DMS114 treated with DMSO at 0.1 percent for 48 hours (cell line): Measurements from ENCODE around the gene P2RY1.

ENCODE experiments used
- DNase-seq: peaks from one replicate; lab custom pipeline; 2025; ENCODE audit not compliant: unreplicated experiment; lab: John Stamatoyannopoulos, UW

Gene P2RY1, protein sequence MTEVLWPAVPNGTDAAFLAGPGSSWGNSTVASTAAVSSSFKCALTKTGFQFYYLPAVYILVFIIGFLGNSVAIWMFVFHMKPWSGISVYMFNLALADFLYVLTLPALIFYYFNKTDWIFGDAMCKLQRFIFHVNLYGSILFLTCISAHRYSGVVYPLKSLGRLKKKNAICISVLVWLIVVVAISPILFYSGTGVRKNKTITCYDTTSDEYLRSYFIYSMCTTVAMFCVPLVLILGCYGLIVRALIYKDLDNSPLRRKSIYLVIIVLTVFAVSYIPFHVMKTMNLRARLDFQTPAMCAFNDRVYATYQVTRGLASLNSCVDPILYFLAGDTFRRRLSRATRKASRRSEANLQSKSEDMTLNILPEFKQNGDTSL

GRCh38 chr3:152834776-152835600, at the start of gene P2RY1:
TSS of gene P2RY1 (plus strand) at chr3:152835131. CDS start at chr3:152835783, 652 bp downstream.
- DNase-seq: no peak

DNA sequence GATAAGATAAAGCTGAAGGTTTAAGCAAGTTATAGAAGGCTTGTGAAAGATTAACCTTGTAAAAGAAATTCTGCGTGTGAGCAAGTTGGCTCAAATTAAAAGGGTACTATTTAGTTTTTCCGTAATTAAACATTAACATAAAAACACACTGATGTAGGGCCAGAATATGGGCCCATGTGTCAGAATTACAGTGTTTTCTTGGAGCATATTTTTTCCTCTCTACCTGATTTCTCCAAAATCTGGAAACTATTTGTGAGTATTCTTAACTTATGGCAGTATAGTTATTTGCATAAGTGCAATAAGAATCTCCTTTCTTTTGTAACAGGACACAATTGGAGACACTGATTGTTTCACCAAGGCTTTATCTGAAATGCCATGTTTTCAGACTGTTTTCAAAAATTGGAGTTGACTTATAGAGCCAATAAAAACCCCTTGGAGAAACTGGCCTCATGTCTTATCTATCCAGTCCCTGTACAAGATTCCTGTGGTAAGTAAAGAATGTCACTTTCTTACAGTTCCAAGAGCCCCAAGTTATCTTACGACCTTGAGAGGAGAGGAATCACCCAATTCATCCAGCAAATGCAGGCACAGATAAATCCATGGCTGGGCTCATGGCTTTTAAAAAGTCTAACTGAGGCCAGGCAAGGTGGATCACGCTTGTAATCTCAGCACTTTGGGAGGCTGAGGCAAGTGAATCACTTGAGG, 47.8 kb upstream of the P2RY1 start:
- DNase-seq: no peak

DNA sequence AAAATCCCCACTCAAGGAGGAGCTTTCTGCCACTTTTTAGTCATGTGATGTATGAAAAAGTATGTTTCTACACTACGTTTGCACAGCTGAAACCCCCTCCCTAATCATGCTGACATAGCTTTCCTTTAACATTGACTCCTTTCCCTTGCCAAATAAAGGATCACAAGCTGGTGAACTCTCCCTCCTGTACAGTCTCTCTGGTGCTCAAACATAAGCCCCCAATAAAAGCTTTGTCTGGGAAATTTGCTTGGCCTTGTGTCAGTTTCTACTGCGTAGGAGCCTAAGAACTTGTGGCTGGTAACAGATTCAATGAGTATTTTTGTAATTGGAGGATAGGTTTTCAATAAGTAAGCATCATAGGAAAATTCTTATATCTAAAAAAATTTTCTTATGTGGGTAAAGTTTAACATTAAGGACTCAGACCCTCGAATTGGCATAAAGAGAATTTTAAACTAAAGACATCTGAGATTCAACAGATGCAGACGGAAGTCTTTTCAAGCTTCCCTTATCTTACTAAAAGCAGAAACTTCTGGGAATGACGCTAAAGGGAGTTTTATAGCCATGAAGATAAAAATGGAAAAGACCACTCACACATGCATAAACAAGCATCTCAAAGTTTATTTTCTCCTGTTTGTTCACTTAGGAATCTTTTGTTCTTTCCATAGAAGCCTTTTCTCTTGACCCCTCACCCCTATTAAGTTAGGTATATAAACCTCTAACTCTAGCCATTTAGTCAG, 44.1 kb upstream of the P2RY1 start:
- no peak for DNase-seq

GRCh38 chr3:152793969-152794368, 41.0 kb upstream of the P2RY1 start:
- no peak for DNase-seq

- DNase-seq: no peak
These were observed 37.0 kb upstream of the P2RY1 start for GRCh38 chr3:152797751-152798432.

GRCh38 chr3:152811974-152812760, 22.8 kb upstream of the P2RY1 start:
- no peak for DNase-seq

GRCh38 chr3:152817400-152817799, 17.5 kb upstream of the P2RY1 start:
- DNase-seq: no peak

DNA sequence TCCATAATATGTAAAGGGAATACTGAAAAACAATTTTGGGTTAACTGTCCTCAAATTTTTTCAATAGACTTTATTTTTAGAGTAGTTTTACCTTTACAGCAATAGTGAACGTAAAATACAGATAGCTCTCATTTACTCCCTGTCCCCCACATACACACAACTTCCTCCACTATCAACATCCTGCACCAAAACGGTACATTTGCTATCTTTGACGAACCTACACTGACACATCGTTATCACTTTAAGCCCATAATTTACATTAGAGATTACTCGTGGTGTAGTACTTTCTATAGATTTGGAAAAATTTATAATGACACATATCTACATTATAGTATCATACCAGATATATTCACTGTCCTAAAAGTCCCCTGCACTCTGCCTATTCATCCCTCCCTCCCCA, 16.9 kb upstream of the P2RY1 start:
- DNase-seq: no peak

- DNase-seq: no peak
These were observed 11.8 kb upstream of the P2RY1 start for GRCh38 chr3:152823173-152823572.

GRCh38 chr3:152823781-152824180, 11.2 kb upstream of the P2RY1 start:
- no peak for DNase-seq

DNA sequence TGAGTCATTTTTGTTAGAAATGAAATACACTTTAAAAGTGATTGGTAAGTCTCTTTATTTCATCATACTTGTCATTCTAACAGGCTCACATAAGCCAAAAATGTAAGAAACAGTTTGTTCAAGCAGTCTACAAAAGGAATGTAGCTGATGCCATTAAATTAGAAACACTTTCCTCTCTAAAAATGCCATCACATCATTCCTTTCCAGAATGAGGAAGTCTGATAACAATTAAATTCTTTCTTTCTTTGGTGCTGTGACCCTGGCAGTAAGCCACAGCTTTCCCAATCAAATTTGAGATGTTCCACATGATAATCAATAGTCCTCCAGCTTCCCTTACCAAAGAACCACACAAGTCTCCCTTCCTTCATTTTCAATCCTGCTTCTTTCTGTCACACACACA, 9.4 kb upstream of the P2RY1 start:
- DNase-seq: no peak

DNA sequence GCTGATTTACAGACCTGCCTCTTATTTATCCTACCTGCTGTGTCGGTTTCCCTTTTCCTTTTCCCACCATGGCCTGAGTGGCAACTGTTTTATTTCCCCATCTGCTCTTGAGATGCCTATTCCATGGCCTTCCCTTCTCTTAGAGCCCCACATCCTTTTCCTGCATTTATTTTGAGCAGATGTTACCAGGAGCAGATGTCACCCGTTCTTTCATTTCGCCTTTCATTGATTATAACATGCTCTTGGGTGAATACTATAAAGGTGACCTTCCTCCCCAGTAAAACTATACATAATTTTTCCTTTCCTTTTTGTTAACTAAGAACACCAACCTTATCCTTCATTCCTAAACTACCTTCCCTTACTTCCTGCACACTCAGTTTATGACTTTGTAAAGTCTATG, 8.5 kb upstream of the P2RY1 start:
- DNase-seq: no peak

DNA sequence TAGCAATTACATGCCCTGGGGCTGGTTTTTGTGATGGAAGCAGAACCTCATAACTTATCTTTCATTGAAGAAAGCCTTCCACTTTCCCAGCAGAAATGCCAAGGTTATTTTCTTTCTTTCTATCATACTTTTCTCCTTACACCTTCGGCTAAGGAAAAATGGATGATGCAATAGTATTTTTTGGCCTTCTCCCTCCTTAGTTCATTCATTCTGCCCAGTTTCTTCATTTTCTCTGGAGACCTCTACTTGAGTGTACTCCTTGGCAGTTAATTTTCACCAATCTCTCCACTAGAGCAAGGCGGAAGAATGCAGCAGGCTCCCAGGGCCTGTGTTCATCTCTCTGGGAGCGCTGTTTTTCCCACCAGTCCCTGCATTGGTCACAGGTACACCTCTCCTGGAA, 7.6 kb upstream of the P2RY1 start:
- DNase-seq: no peak

DNA sequence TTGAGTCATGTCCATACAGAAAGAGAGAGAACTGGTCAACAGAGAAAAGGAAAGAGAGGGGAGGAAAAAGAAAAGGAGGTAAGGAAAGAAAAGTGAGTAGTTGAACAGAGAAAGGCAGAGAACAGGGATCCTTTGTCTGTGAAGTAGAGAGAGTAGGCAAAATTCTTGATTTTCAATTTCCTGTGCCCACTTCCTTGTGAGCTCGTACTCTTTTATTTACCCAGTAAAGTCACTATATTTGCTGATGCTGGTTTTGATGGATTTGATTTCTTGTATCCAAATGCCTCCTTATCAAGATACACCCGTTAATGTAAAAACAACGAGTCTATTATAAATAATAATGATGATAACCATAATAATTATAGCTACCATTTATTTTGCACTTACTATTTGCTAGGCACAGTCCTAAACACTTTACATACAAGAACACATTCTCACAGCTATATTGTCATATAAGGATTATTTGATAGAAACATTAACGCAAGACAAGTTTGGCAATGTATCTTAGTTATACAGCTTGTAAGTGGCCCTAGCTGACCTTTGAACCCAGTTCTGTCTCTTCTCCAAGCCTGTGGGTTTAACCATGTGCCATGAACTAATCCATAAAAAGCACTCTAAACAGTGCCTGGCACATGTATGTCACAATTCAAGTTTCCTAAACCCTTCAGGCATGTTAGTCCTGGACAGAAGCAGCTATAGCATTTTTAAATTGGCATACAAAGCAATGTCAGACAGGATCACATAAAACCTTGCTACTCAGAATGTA, 6.7 kb upstream of the P2RY1 start:
- no peak for DNase-seq

DNA sequence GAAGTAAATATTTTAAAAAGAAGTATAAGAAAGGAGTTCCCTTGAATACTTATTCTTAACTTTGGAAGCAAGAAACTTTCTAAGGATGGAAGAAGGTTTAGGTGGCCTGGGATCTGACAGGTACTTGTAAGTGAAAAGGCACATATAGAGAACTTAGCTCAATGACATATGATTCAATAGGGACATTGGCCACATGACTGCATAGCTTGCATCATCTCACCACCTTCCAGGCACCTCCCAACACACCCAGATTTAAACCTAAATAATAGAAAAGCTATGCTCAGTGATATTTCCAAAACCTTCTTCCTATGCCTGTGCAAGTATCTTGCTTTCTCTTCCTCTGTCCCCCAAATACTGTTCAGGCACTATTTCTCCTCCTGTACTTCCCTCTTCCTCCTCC, 4.7 kb upstream of the P2RY1 start:
- DNase-seq: no peak

- no peak for DNase-seq
These were observed 2.9 kb upstream of the P2RY1 start for GRCh38 chr3:152832046-152832445.

GRCh38 chr3:152833089-152833488, 1.8 kb upstream of the P2RY1 start:
- DNase-seq: no peak

DNA sequence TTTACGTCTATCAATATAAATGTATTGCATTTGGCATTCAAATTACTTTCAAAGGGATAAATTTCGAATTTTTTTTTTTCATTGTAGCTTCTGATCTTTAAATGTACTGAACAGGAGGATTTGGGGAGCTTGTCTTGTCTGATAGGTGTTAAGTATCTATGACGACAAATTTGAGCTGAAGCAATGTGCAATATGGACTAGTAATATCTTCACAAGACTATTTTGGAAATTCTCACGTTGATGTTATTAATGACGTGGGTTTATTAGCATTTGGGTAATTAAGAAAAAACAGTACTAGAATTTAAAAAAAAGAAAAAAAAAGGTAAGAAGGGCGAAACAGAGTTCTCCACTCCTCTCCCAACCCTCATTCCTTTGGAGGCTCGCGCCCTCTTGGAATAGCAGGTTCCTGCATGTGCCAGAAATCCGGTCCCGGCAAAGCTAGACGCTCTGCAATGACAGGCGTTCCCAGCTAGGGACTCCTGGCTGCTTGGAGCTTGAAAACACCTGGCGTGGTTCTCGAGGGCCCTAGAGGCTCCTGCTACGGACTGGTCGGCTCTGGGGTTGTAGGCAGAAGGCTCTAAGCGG, 648 bp upstream of the P2RY1 start:
- DNase-seq: peak; percentile 11
